D721Med (cell line): Measurements from ENCODE around the gene TIAM2.

Source experiments
- DNase-seq: peaks from one replicate; pipeline ENCODE4 v3.0.0; 2011; ENCODE audit warnings: low spot score; ENCODE audit not compliant: insufficient read length
- FAIRE-seq: peaks from 2 replicates; lab custom pipeline; 2011; peaks lifted over from hg19 to GRCh38; lab: Jason Lieb, UNC
- TF ChIP-seq, protein P1 (sequence below): IDR thresholded peaks from 2 replicates; pipeline ENCODE4 v1.5.1; 2012; ENCODE audit warnings: mild to moderate bottlenecking, control low read depth; ENCODE audit not compliant: insufficient read depth; ENCODE audit errors: missing control alignments

TIAM2 gene

DNA sequence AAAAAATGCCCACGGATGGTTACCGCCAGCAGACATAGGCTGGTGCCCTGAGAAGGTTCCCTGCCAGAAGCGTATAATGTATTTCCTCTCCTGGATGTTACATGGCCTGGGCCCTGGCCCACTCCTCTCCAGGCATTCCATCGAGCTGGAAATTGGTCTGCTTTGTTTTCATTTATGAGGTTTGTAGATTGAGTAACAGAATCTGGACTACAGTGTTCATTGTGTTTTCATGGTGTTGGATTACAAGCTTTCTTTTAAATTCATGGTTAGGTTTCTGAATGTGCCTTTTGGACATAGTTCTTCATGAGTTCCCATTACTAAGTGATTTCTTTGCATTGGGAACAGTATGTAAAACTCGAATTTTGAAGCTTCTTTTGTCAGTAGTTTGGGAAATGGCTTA is 6.4 kb downstream of the TIAM2 start:
- TF ChIP-seq, protein P1, sequence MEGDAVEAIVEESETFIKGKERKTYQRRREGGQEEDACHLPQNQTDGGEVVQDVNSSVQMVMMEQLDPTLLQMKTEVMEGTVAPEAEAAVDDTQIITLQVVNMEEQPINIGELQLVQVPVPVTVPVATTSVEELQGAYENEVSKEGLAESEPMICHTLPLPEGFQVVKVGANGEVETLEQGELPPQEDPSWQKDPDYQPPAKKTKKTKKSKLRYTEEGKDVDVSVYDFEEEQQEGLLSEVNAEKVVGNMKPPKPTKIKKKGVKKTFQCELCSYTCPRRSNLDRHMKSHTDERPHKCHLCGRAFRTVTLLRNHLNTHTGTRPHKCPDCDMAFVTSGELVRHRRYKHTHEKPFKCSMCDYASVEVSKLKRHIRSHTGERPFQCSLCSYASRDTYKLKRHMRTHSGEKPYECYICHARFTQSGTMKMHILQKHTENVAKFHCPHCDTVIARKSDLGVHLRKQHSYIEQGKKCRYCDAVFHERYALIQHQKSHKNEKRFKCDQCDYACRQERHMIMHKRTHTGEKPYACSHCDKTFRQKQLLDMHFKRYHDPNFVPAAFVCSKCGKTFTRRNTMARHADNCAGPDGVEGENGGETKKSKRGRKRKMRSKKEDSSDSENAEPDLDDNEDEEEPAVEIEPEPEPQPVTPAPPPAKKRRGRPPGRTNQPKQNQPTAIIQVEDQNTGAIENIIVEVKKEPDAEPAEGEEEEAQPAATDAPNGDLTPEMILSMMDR = no peak
- FAIRE-seq = no peak
- no peak for DNase-seq

DNA sequence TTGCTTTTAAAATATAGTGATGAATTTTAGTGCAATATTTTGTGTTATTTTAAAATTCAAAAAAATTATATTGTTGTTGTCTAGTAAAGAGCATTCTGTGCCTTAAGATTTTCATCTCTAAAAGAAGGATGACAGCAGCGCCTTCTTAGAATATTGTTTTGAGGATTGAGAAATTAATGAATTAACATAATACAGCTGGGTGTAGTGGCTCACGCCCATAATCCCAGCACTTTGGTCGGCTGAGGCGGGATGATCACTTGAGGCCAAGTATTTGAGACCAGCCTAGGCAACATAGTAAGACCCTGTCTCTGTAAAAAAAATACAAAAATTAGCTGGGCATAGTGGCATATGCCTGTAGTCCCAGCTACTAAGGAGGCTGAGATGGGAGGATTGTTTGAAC is 6.8 kb downstream of the TIAM2 start:
- TF ChIP-seq, protein P1 = no peak
- DNase-seq = no peak
- FAIRE-seq = no peak

DNA sequence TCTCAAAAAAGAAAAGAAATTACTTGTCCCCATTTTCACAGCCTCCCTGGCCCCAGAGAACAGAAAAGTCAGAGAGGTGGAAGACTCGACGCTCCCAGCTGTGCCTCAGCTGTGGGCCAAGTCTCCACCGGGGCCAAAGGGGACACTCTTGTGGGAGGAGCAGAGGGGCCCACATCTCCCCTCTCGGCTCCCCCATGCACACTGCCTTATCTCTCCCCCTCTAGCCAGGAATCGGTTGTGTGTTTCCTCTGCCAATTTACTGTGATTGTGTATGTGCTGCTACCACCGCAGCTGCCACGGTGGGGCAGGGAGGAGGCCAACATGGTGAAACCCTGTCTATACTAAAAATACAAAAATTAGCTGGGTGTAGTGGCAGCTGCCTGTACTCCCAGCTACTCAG is 8.4 kb downstream of the TIAM2 start:
- DNase-seq (no peak), FAIRE-seq (no peak)
- TF ChIP-seq, protein P1 = no peak

DNA sequence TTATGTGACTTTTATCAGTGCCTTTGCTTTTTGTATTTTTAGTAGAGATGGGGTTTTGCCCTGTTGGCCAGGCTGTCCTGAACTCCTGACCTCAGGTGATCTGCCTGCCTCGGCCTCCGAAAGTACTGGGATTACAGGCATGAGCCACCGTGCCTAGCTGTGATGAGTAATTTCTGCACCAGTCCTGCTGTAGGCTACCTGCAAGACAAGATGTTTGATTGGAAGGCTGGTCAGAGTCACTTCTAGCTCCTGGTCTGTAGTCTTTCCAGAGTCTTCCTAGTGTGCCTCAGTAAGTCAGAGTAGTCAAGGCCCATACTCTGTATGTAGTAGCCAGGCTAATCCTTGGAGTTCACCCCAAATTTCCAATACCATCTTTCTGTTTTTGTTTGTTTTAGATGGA is 8.9 kb downstream of the TIAM2 start:
- no peak for DNase-seq
- TF ChIP-seq, protein P1 = no peak
- FAIRE-seq = no peak

DNA sequence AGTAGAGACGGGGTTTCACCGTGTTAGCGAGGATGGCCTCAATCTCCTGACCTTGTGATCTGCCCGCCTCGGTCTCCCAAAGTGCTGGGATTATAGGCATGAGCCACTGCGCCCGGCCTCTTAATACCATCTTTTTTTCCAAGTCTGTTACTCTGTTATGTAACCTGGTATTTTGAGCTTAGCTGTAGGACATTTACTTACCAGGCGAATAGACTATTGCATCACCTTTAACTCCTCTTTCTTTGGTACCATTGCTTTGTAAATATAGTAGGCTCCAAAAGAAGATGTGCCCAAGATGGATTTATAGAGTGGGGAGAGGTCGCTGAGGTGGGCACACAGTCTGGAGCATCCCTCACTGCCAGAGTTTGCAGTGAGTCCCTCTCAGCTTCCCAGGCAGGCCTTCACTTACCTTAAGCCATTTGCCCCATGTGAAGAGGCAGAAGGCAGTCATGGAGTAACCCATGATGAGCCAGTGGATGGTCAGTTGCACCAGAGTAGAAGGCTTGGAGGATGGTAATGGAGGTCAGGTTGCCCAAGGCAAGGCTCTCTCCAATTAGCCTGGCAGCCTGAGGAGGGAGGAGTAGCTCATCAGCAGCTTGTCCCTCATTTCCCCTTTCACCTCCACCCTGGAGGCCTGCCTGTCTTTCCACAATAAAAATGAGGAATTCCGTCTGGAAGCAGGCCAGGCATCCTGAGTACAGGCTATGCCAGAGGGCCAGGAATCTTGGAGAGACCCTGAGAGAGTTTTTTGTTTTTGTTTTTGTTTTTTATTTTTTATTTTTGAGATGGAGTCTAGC is 9.7 kb downstream of the TIAM2 start:
- TF ChIP-seq, protein P1 = no peak
- FAIRE-seq (no peak), DNase-seq (no peak)

DNA sequence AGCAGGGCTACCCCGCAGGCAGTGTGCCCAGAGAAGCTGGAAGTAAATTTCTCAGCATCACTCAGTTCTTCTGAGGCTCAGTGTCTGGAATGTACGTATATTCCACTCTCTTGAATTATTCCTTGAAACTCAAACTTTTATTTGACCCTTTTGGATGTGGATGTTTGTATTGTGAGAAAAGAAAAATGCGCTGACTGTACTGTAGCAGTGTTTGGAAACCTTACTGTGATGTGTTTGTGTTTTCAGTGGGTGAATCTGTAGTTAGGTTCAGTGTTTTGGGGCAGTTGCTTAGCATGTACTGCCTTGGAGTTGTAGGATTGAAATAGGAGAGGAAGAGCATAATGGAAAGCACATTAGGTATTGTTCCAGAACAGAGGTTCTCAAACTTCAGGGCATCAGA is 13.5 kb downstream of the TIAM2 start:
- no peak for DNase-seq
- TF ChIP-seq, protein P1 = no peak
- no peak for FAIRE-seq

DNA sequence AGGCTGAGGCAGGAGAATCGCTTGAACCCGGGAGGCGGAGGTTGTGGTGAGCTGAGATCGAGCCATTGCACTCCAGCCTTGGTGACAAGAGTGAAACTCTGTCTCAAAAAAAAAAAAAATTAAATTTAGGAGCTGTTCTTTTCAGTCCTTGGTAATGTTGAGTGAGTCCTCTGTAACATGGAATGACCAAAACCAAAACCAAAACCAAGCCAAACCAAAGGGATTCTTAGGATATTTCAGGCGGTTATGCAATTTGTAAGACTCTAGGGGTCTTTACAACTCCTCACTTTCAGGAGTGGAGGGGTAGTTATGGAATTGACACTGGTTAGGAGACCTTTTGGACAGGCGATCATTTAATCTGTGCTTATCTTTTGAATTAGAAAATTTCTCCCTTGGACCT is 15.8 kb downstream of the TIAM2 start:
- no peak for FAIRE-seq
- TF ChIP-seq, protein P1 = no peak
- no peak for DNase-seq
